H9 (cell line): ENCODE results near the gene CCSER1. TPM values are rescaled to one million over a fixed set of nuclear protein-coding genes. Genes with fewer than 3 reads are reported as not detected.

Source experiments
- DNase-seq: peaks from one replicate; pipeline ENCODE4 v3.0.0-alpha.2; 2017
- H2AFZ ChIP-seq: one replicate; pipeline ENCODE4 v1.6.1; 2013; ENCODE audit warnings: mild to moderate bottlenecking, low read length, control low read depth, moderate library complexity
- H2AK5ac ChIP-seq: 2 replicates; pipeline ENCODE4 v1.6.1; 2013; ENCODE audit warnings: low read length, control low read depth, mixed read lengths; ENCODE audit not compliant: insufficient read length
- H2BK120ac ChIP-seq: one replicate; pipeline ENCODE4 v1.6.1; 2013; ENCODE audit warnings: low read depth, mild to moderate bottlenecking, low read length, control low read depth, inconsistent platforms; ENCODE audit not compliant: poor library complexity, severe bottlenecking
- H2BK12ac ChIP-seq: 2 replicates; pipeline ENCODE4 v1.6.1; 2013; ENCODE audit warnings: low read length, control low read depth, mixed read lengths, low read depth; ENCODE audit not compliant: insufficient read length
- H2BK15ac ChIP-seq: 2 replicates; pipeline ENCODE4 v1.6.1; 2013; ENCODE audit warnings: low read depth, low read length, control low read depth
- H2BK20ac ChIP-seq: one replicate; pipeline ENCODE4 v1.6.1; 2013; ENCODE audit warnings: low read depth, mild to moderate bottlenecking, low read length, control low read depth, inconsistent platforms; ENCODE audit not compliant: poor library complexity, severe bottlenecking
- H2BK5ac ChIP-seq: 2 replicates; pipeline ENCODE4 v1.6.1; 2013; ENCODE audit warnings: low read length, control low read depth, mixed read lengths; ENCODE audit not compliant: insufficient read length
- H3K14ac ChIP-seq: 2 replicates; pipeline ENCODE4 v1.6.1; 2013; ENCODE audit warnings: low read length, control low read depth; ENCODE audit not compliant: insufficient read depth
- H3K18ac ChIP-seq: 2 replicates; pipeline ENCODE4 v1.6.1; 2013; ENCODE audit warnings: low read depth, mild to moderate bottlenecking, mixed read lengths, low read length, control low read depth; ENCODE audit not compliant: insufficient read length
- H3K23ac ChIP-seq: 2 replicates; pipeline ENCODE4 v1.6.1; 2013; ENCODE audit warnings: low read length, control low read depth, mixed read lengths, low read depth; ENCODE audit not compliant: insufficient read length
- H3K23me2 ChIP-seq: 2 replicates; pipeline ENCODE4 v1.6.1; 2013; ENCODE audit warnings: low read depth, mild to moderate bottlenecking, mixed read lengths, low read length, control low read depth; ENCODE audit not compliant: insufficient read length, poor library complexity, severe bottlenecking
- H3K27ac ChIP-seq: 2 replicates; pipeline ENCODE4 v1.5.1; 2013; ENCODE audit warnings: low read length, control low read depth, mixed read lengths, low read depth; ENCODE audit not compliant: insufficient read length
- H3K27me3 ChIP-seq: 2 replicates; pipeline ENCODE4 v1.6.1; 2013; ENCODE audit warnings: low read length, control low read depth, inconsistent platforms; ENCODE audit not compliant: insufficient read depth
- H3K4ac ChIP-seq: 2 replicates; pipeline ENCODE4 v1.6.1; 2013; ENCODE audit warnings: low read depth, mild to moderate bottlenecking, control low read depth, inconsistent platforms, low read length, moderate library complexity
- H3K4me1 ChIP-seq: 2 replicates; pipeline ENCODE4 v1.6.1; 2013; ENCODE audit warnings: low read length, control low read depth, inconsistent platforms; ENCODE audit not compliant: insufficient read depth
- H3K4me2 ChIP-seq: 2 replicates; pipeline ENCODE4 v1.6.1; 2013; ENCODE audit warnings: low read length, control low read depth, mixed read lengths; ENCODE audit not compliant: insufficient read length, insufficient read depth
- H3K56ac ChIP-seq: 2 replicates; pipeline ENCODE4 v1.6.1; 2013; ENCODE audit warnings: low read depth, mild to moderate bottlenecking, mixed read lengths, low read length, control low read depth; ENCODE audit not compliant: insufficient read length
- H3K79me1 ChIP-seq: 2 replicates; pipeline ENCODE4 v1.6.1; 2013; ENCODE audit warnings: low read depth, mild to moderate bottlenecking, moderate library complexity, low read length, control low read depth, inconsistent platforms; ENCODE audit not compliant: insufficient read depth, poor library complexity, severe bottlenecking
- H3K79me2 ChIP-seq: 2 replicates; pipeline ENCODE4 v1.6.1; 2013; ENCODE audit warnings: low read length, control low read depth, inconsistent platforms; ENCODE audit not compliant: insufficient read depth
- H3K9ac ChIP-seq: 2 replicates; pipeline ENCODE4 v1.6.1; 2013; ENCODE audit warnings: low read length, control low read depth, mixed read lengths; ENCODE audit not compliant: insufficient read length; ENCODE audit errors: extremely low read depth
- H3K9me3 ChIP-seq: one replicate; pipeline ENCODE4 v1.6.1; 2013; ENCODE audit warnings: low read depth, low read length, inconsistent platforms; ENCODE audit not compliant: control insufficient read depth
- H3T11ph ChIP-seq: one replicate; pipeline ENCODE4 v1.6.1; 2013; ENCODE audit warnings: mild to moderate bottlenecking, low read length, control low read depth, inconsistent platforms
- H4K20me1 ChIP-seq: one replicate; pipeline ENCODE4 v1.6.1; 2013; ENCODE audit not compliant: control insufficient read depth, insufficient read length, insufficient read depth
- H4K5ac ChIP-seq: 2 replicates; pipeline ENCODE4 v1.6.1; 2013; ENCODE audit warnings: low read depth, mild to moderate bottlenecking, mixed read lengths, low read length, control low read depth; ENCODE audit not compliant: insufficient read length
- H4K8ac ChIP-seq: replicated peaks from 2 replicates; pipeline ENCODE4 v1.6.1; 2013; ENCODE audit warnings: low read length, control low read depth, mixed read lengths, low read depth; ENCODE audit not compliant: insufficient read length
- H4K91ac ChIP-seq: 2 replicates; pipeline ENCODE4 v1.6.1; 2013; ENCODE audit warnings: low read depth, mild to moderate bottlenecking, moderate library complexity, mixed read lengths, low read length, control low read depth; ENCODE audit not compliant: insufficient read length
- H3K27ac Mint-ChIP-seq, 3 experiments: 2 replicates in 2 of 3; 3 replicates in 1 of 3; pipeline ENCODE4 v1.8.0; 2020 to 2021; ENCODE audit warnings: mixed read lengths in 3 of 3, mild to moderate bottlenecking in 1 of 3, moderate library complexity in 1 of 3
- H3K27me3 Mint-ChIP-seq: 2 replicates; pipeline ENCODE4 v1.8.0; 2021; ENCODE audit warnings: low read depth, mild to moderate bottlenecking, moderate library complexity, mixed read lengths
- H3K36me3 Mint-ChIP-seq, 3 experiments: 2 replicates in 2 of 3; 3 replicates in 1 of 3; pipeline ENCODE4 v1.8.0; 2020 to 2021; ENCODE audit warnings: low read depth in 3 of 3, mixed read lengths in 3 of 3; ENCODE audit not compliant: insufficient read depth in 1 of 3
- H3K4me1 Mint-ChIP-seq, 2 experiments: 2 replicates each; pipeline ENCODE4 v1.8.0; 2020; ENCODE audit warnings: mixed read lengths in 2 of 2
- H3K4me3 Mint-ChIP-seq, 2 experiments: 2 replicates in 1 of 2; 3 replicates in 1 of 2; pipeline ENCODE4 v1.8.0; 2020 to 2021; ENCODE audit warnings: mild to moderate bottlenecking in 2 of 2, mixed read lengths in 2 of 2, moderate library complexity in 1 of 2
- H3K9me3 Mint-ChIP-seq, 2 experiments: 2 replicates in 1 of 2; 3 replicates in 1 of 2; pipeline ENCODE4 v1.8.0; 2020; ENCODE audit warnings: mild to moderate bottlenecking in 2 of 2, mixed read lengths in 2 of 2, moderate library complexity in 1 of 2
- WGBS: extraction: QIAGEN DNeasy Blood & Tissue Kit; methylation state at CpG from one replicate; pipeline ENCODE4 v1.1.7; 2013; ENCODE audit warnings: missing lambda C conversion rate, low lambda C conversion rate, mixed read lengths; ENCODE audit not compliant: insufficient read length; ENCODE audit errors: extremely low coverage; 5-methylcytosine and 5-hydroxymethylcytosine counted together
- total RNA-seq: library from RNA; stranded (reverse); gene quantifications from 2 replicates; pipeline ENCODE4 v1.2.1, GENCODE V29; 2021
- TF ChIP-seq, protein P1 (sequence below): fragments of 200-600 bp; sonication (generic); conservative IDR thresholded peaks from 3 replicates; pipeline ENCODE4 v1.8.0; 2021; ENCODE audit warnings: antibody characterized with exemption, mild to moderate bottlenecking

Gene CCSER1
- total RNA-seq, 1 experiment from 2014 or later: 0.37 TPM

DNA sequence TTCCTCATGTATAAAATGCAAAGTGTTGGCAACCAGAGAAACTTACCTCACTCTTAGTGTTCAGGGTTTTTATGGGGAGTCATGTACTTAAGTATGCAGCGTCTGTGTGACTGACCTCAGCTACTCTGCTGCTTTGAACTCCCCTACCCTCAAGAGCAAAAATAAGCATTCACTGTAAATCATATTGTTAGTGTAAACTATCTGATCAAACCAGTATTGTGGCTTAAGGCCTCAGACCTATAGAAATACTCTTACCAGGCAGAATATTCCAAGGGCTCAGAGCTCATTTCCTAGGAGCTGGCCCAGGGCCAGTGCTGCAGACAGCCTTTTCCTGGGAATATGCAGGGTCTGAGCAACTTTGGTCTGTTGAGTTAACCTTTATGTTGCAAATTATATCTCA is 453.1 kb downstream of the CCSER1 start:
- Mint-ChIP-seq H3K27me3 (no peaks in the 10 kb centered on the region), H3K4me1 (peaks cover 14 to 24% of the 10 kb centered on the region in 2 experiments), H3K9me3 (peaks cover 0 to 2% of the 10 kb centered on the region in 2 experiments; a peak in 1 of 5 replicates), H3K27ac (peak overlapping the region in 2 of 3 experiments; percentile 91 to 93; a peak in 5 of 7 replicates), H3K4me3 (no peak overlapping the region; a peak in 1 of 5 replicates), H3K36me3 (no peaks in the 10 kb centered on the region)
- Histone ChIP-seq H2BK120ac (no peak overlapping the region), H4K8ac (no peak overlapping the region), H3K4me1 (no peaks in the 10 kb centered on the region), H3K79me2 (no peaks in the 10 kb centered on the region), H2BK12ac (no peak overlapping the region), H2AFZ (no peak overlapping the region), H3K4me2 (no peak overlapping the region), H2BK15ac (no peak overlapping the region), H3K9me3 (no peaks in the 10 kb centered on the region), H3K4ac (no peak overlapping the region), H3T11ph (no peak overlapping the region), H2AK5ac (no peak overlapping the region), H4K5ac (no peak overlapping the region), H4K20me1 (no peaks in the 10 kb centered on the region), H3K18ac (no peak overlapping the region), H3K56ac (no peak overlapping the region), H3K23ac (no peak overlapping the region), H3K9ac (no peak overlapping the region), H3K79me1 (no peaks in the 10 kb centered on the region), H3K23me2 (no peaks in the 10 kb centered on the region), H2BK20ac (no peak overlapping the region), H2BK5ac (no peak overlapping the region), H3K27me3 (no peaks in the 10 kb centered on the region), H4K91ac (no peak overlapping the region), H3K27ac (peak overlapping the region; percentile 29), H3K14ac (no peak overlapping the region)
- no peak for DNase-seq
- no CpG with 5 or more reads among the region's 1 CpG for WGBS
- TF ChIP-seq, protein P1, sequence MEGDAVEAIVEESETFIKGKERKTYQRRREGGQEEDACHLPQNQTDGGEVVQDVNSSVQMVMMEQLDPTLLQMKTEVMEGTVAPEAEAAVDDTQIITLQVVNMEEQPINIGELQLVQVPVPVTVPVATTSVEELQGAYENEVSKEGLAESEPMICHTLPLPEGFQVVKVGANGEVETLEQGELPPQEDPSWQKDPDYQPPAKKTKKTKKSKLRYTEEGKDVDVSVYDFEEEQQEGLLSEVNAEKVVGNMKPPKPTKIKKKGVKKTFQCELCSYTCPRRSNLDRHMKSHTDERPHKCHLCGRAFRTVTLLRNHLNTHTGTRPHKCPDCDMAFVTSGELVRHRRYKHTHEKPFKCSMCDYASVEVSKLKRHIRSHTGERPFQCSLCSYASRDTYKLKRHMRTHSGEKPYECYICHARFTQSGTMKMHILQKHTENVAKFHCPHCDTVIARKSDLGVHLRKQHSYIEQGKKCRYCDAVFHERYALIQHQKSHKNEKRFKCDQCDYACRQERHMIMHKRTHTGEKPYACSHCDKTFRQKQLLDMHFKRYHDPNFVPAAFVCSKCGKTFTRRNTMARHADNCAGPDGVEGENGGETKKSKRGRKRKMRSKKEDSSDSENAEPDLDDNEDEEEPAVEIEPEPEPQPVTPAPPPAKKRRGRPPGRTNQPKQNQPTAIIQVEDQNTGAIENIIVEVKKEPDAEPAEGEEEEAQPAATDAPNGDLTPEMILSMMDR: no peak
